Measurements from ENCODE around the gene CANT1. TPM values are rescaled to one million over a fixed set of nuclear protein-coding genes. Genes with fewer than 3 reads are reported as not detected.

The CANT1 gene
- total RNA-seq, 1 experiment from 2014 or later: 86.4 TPM

DNA sequence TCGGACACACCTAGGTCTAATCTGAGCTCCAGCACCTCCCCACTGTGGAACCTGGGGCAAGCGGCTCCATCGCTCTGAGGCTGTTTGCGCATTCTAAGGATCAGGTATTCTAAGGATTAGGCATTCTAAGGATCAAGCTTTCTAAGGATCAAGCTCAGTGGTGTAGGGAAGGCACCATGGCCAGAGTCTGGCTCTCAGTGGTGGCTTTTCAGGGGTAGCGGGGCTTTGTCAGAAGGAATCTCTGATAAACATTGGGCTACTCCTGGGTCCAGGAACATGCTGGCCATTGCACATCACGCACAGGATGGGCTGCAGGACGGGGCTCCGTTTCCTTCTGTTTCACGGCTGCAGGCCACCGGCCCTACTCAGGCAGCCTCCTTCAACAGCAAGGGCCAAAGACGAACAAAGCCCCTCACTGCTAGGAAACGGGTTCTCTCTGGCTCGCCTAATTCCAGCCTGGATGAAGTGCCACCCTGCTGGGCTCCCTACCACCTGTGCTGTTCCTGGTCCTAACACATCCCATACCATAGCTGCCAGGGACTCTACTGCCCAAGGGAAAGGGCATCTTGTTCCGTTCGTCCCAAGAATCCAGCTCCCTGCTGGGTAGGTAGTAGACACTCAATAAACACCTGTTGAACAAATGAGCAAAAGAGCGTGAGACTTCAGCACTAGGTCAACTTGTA is 19.9 kb upstream of the CANT1 start:
- Mint-ChIP-seq H3K36me3 (ENCODE audit: insufficient read depth, unreplicated experiment) (peaks cover 9% of the 10 kb centered on the region), H3K4me1 (ENCODE audit: low read depth, unreplicated experiment) (peaks cover 34% of the 10 kb centered on the region), H3K9me3 (ENCODE audit: unreplicated experiment) (no peaks in the 10 kb centered on the region), H3K4me3 (ENCODE audit: unreplicated experiment) (no peak overlapping the region), H3K27me3 (ENCODE audit: insufficient read depth, unreplicated experiment) (no peaks in the 10 kb centered on the region), H3K27ac (ENCODE audit: unreplicated experiment) (no peak overlapping the region)
- peak in 1 of 2 experiments; percentile 11 for DNase-seq
- TF ChIP-seq, protein P1, sequence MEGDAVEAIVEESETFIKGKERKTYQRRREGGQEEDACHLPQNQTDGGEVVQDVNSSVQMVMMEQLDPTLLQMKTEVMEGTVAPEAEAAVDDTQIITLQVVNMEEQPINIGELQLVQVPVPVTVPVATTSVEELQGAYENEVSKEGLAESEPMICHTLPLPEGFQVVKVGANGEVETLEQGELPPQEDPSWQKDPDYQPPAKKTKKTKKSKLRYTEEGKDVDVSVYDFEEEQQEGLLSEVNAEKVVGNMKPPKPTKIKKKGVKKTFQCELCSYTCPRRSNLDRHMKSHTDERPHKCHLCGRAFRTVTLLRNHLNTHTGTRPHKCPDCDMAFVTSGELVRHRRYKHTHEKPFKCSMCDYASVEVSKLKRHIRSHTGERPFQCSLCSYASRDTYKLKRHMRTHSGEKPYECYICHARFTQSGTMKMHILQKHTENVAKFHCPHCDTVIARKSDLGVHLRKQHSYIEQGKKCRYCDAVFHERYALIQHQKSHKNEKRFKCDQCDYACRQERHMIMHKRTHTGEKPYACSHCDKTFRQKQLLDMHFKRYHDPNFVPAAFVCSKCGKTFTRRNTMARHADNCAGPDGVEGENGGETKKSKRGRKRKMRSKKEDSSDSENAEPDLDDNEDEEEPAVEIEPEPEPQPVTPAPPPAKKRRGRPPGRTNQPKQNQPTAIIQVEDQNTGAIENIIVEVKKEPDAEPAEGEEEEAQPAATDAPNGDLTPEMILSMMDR (IDR thresholded peaks at IDR 0.05; ENCODE audit: insufficient read depth in 1 of 2, low read depth in 1 of 2, low read length in 1 of 2, severe bottlenecking in 1 of 2, unreplicated experiment in 1 of 2): no peak
- H3K4me1 ChIP-seq: peaks cover 41% of the 10 kb centered on the region
- H3K27me3 ChIP-seq (replicated peaks; ENCODE audit: control insufficient read depth, insufficient read depth, low read length): no peaks in the 10 kb centered on the region
- no peaks in the 10 kb centered on the region for H3K36me3 ChIP-seq (ENCODE audit: control insufficient read depth, insufficient read depth, low read length)
- H3K9me3 ChIP-seq: no peaks in the 10 kb centered on the region
- ChIA-PET POLR2A (no interaction called here), CTCF (interaction anchor here (1.0 to 1.6 kb wide), 2 partner anchors 13 to 19 kb away, joined by 3 to 5 read pairs; no protein-coding TSS in a partner anchor)
- intact Hi-C loops (cut with micrococcal nuclease; ENCODE audit: unreplicated experiment): no loop called here
- no peak overlapping the region for H3K4me3 ChIP-seq (ENCODE audit: low read depth, low read length)
- BruUV-seq (replicated peaks): no TSS peak

DNA sequence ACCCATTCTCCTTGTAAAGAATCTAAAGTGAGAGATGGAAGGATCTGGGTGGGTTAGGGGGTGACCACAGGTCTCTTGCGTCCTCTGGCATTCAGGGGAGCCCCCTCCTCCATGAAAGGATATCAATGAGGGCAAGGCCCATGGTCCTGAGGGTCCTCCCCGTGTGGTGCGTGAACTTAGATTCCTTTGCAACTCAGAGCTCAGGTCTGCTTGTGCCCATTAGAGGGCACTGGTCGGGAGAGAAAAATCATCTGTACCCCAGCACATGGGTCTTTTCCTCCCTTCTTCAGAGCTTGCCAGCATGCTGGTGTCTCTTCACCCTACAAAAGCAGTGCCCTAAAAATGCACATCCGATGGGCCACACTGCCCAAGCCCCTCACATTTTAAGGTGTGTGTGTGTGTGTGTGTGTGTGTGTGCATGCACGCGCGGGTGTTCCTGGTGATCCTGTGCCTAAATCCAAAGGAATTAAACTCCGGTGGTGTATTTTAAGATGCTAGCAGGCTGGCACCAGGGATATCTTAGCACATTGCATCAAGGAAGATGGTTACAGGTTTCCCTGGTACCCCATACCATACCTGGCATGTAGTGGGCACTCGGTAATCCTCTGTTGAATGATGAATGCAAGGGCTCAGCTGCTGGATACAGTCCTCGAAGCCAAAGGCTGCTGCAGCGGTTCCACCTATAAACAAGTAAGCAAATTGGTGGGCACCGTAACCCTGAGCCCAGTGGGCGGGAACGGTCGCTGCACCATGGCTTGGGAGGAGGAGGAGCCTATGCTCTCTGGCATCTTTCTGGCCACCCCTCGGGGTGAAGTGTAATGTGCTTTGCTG is 19.1 kb upstream of the CANT1 start:
- Histone ChIP-seq H3K4me3 (ENCODE audit: low read depth, low read length) (no peak overlapping the region), H3K9me3 (no peaks in the 10 kb centered on the region), H3K36me3 (ENCODE audit: control insufficient read depth, insufficient read depth, low read length) (no peaks in the 10 kb centered on the region), H3K27me3 (replicated peaks; ENCODE audit: control insufficient read depth, insufficient read depth, low read length) (no peaks in the 10 kb centered on the region), H3K4me1 (peaks cover 41% of the 10 kb centered on the region)
- H3K4me1 Mint-ChIP-seq (ENCODE audit: low read depth, unreplicated experiment): peaks cover 34% of the 10 kb centered on the region
- peaks cover 9% of the 10 kb centered on the region for H3K36me3 Mint-ChIP-seq (ENCODE audit: insufficient read depth, unreplicated experiment)
- POLR2A ChIA-PET: no interaction called here
- TF ChIP-seq, protein P1 (IDR thresholded peaks at IDR 0.05; ENCODE audit: insufficient read depth in 1 of 2, low read depth in 1 of 2, low read length in 1 of 2, severe bottlenecking in 1 of 2, unreplicated experiment in 1 of 2): no peak
- BruUV-seq (replicated peaks): no TSS peak
- peak in 1 of 2 experiments; percentile 32 for DNase-seq
- intact Hi-C loops (cut with micrococcal nuclease; ENCODE audit: unreplicated experiment): no loop called here
- no peaks in the 10 kb centered on the region for H3K9me3 Mint-ChIP-seq (ENCODE audit: unreplicated experiment)
- CTCF ChIA-PET: interaction anchor here (0.6 to 2.7 kb wide), 4 partner anchors 13 to 364 kb away, joined by 3 to 23 read pairs (median 4); no protein-coding TSS in a partner anchor
- H3K27ac Mint-ChIP-seq (ENCODE audit: unreplicated experiment): peak overlapping the region; percentile 98
- no peak overlapping the region for H3K4me3 Mint-ChIP-seq (ENCODE audit: unreplicated experiment)
- H3K27me3 Mint-ChIP-seq (ENCODE audit: insufficient read depth, unreplicated experiment): no peaks in the 10 kb centered on the region

DNA sequence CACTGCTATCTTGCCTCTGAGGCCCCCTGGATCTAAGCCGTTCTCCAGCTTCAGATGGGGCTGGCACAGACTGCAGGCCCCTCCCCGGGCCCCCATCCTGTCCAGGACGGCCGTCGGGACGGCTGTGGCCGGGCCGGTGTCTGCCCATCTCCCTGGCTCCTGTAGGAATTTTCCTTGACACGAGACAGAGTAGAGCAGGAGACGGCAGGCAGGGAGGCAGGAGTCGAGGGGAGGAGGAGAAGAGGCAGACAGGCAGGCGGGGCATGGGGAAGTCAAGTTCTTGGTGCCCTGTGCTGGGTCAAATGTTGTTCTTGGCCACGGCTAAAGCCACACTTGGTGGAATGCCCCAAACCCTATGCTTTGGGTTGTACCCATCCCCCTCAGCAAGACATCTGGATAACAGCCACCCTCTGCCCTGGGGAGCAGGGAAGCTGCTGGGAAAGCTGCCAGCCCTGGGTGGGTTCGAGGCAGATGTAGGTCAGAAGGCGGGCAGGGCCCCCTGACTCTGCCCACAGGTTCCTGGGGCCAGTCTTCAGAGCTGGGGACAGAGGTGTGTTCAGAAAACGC is 18.4 kb upstream of the CANT1 start:
- H3K27me3 ChIP-seq (replicated peaks; ENCODE audit: control insufficient read depth, insufficient read depth, low read length): no peaks in the 10 kb centered on the region
- H3K36me3 ChIP-seq (ENCODE audit: control insufficient read depth, insufficient read depth, low read length): no peaks in the 10 kb centered on the region
- CTCF ChIA-PET: interaction anchor here (0.6 to 2.7 kb wide), 5 partner anchors 14 to 364 kb away, joined by 3 to 23 read pairs (median 5); partner anchors contain the start of gene ENGASE
- H3K9me3 ChIP-seq: no peaks in the 10 kb centered on the region
- TF ChIP-seq, protein P1 (IDR thresholded peaks at IDR 0.05; ENCODE audit: insufficient read depth in 1 of 2, low read depth in 1 of 2, low read length in 1 of 2, severe bottlenecking in 1 of 2, unreplicated experiment in 1 of 2): no peak
- Mint-ChIP-seq H3K4me3 (ENCODE audit: unreplicated experiment) (peak overlapping the region; percentile 67), H3K36me3 (ENCODE audit: insufficient read depth, unreplicated experiment) (peaks cover 9% of the 10 kb centered on the region), H3K4me1 (ENCODE audit: low read depth, unreplicated experiment) (peaks cover 34% of the 10 kb centered on the region), H3K27ac (ENCODE audit: unreplicated experiment) (peak overlapping the region; percentile 98), H3K27me3 (ENCODE audit: insufficient read depth, unreplicated experiment) (no peaks in the 10 kb centered on the region), H3K9me3 (ENCODE audit: unreplicated experiment) (no peaks in the 10 kb centered on the region)
- H3K4me3 ChIP-seq (ENCODE audit: low read depth, low read length): no peak overlapping the region
- peak in 1 of 2 experiments; percentile 30 for DNase-seq
- intact Hi-C loops (cut with micrococcal nuclease; ENCODE audit: unreplicated experiment): no loop called here
- BruUV-seq (replicated peaks): no TSS peak
- POLR2A ChIA-PET: interaction anchor here (0.6 kb wide), 1 partner anchor 186 kb away, joined by 3 read pairs; no protein-coding TSS in a partner anchor
- peaks cover 41% of the 10 kb centered on the region for H3K4me1 ChIP-seq
